ENCODE measurements around the gene TEDC1.

DNA sequence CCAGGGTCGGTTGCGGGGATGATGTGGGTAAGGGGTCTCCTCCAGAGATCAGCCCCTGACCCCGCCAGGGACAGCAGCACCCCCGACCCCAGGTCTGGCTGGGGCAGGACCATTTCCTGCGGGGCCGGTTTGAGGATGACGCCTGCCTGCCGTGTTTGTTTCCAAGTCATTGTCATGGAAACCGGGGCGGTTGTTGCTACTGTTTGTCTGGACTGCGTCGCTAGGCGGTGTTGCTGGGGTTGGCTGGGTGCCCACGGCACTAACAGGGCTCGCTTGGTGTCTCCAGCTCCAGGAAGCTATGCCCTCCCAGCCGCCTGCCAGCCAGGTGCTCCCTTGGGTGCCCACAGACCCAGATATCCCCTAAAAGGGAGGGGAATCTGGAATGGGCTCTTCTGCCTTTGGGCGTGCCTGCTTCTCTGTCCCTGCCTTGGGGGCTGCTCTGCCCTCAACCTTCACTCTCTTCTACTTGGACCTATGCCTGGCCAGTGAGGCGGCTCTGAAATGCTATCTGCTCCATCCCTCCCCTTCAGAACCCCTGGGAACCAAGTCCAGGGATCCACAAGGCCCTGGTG is 9.1 kb upstream of the TEDC1 start:
- peak; percentile 81 to 94 (median 89) for TF ChIP-seq POLR2AphosphoS5 (IDR thresholded peaks at IDR 0.05)
- TF ChIP-seq CTCF (IDR thresholded peaks at IDR 0.05), result peak in 1 of 3 donors; percentile 23

All from breast epithelium (tissue), 3 donors.